Ishikawa (cell line): ENCODE data around the gene MPHOSPH8.

Source experiments
- CREB1 ChIP-seq: IDR thresholded peaks from 2 replicates; pipeline ENCODE4 v1.6.1; 2012; ENCODE audit warnings: low read depth
- EGR1 ChIP-seq: IDR thresholded peaks from 2 replicates; pipeline ENCODE4 v1.6.1; 2012
- EP300 ChIP-seq: IDR thresholded peaks from 2 replicates; pipeline ENCODE4 v1.6.1; 2012; ENCODE audit warnings: borderline replicate concordance
- FOXM1 ChIP-seq: IDR thresholded peaks from 2 replicates; pipeline ENCODE4 v1.6.1; 2012; ENCODE audit warnings: low read depth, borderline replicate concordance
- RAD21 ChIP-seq: IDR thresholded peaks from 2 replicates; pipeline ENCODE4 v1.6.1; 2012; ENCODE audit warnings: low read depth
- TCF12 ChIP-seq: IDR thresholded peaks from 2 replicates; pipeline ENCODE4 v1.6.1; 2012; ENCODE audit warnings: low read depth
- YY1 ChIP-seq: IDR thresholded peaks from 2 replicates; pipeline ENCODE4 v1.6.1; 2012; ENCODE audit warnings: low read depth
- TF ChIP-seq, protein P1 (sequence below): IDR thresholded peaks from 2 replicates; pipeline ENCODE4 v1.6.1; 2012; ENCODE audit warnings: low read depth, mild to moderate bottlenecking
- TF ChIP-seq, protein P2 (sequence below): IDR thresholded peaks from 2 replicates; pipeline ENCODE4 v1.6.1; 2012

DNA sequence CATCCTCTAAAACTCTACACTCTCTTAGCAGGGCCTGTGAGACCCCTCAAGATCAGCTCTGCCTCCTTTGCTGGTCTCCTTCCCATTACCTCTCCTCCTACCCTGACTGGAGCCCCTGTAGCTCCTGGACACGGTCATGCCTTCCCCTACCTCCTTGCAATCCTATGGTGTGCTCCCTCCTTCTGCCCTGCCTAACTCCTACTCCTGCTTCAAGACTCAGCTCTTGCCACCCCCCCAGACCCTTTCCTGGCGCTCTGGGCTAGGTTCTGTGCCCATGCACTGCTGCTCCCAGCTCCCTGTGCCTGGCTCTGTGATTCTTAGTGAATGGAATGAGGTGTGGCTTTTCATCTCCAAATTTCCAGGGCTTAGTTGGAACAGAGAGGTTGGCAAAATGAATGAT, 44.1 kb upstream of the MPHOSPH8 start:
- no peak for TF ChIP-seq YY1
- TF ChIP-seq EP300, result no peak
- no peak for TF ChIP-seq RAD21
- TF ChIP-seq CREB1, result no peak
- no peak for TF ChIP-seq EGR1
- TF ChIP-seq, protein P1, sequence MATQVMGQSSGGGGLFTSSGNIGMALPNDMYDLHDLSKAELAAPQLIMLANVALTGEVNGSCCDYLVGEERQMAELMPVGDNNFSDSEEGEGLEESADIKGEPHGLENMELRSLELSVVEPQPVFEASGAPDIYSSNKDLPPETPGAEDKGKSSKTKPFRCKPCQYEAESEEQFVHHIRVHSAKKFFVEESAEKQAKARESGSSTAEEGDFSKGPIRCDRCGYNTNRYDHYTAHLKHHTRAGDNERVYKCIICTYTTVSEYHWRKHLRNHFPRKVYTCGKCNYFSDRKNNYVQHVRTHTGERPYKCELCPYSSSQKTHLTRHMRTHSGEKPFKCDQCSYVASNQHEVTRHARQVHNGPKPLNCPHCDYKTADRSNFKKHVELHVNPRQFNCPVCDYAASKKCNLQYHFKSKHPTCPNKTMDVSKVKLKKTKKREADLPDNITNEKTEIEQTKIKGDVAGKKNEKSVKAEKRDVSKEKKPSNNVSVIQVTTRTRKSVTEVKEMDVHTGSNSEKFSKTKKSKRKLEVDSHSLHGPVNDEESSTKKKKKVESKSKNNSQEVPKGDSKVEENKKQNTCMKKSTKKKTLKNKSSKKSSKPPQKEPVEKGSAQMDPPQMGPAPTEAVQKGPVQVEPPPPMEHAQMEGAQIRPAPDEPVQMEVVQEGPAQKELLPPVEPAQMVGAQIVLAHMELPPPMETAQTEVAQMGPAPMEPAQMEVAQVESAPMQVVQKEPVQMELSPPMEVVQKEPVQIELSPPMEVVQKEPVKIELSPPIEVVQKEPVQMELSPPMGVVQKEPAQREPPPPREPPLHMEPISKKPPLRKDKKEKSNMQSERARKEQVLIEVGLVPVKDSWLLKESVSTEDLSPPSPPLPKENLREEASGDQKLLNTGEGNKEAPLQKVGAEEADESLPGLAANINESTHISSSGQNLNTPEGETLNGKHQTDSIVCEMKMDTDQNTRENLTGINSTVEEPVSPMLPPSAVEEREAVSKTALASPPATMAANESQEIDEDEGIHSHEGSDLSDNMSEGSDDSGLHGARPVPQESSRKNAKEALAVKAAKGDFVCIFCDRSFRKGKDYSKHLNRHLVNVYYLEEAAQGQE, result no peak
- no peak for TF ChIP-seq FOXM1
- TF ChIP-seq, protein P2, sequence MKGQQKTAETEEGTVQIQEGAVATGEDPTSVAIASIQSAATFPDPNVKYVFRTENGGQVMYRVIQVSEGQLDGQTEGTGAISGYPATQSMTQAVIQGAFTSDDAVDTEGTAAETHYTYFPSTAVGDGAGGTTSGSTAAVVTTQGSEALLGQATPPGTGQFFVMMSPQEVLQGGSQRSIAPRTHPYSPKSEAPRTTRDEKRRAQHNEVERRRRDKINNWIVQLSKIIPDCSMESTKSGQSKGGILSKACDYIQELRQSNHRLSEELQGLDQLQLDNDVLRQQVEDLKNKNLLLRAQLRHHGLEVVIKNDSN, result no peak
- TF ChIP-seq TCF12, result no peak
